Pancreas (tissue), 10 donors: ENCODE results near the gene GADL1. TPM values are rescaled to one million over a fixed set of nuclear protein-coding genes. Genes with fewer than 3 reads are reported as not detected.

Experiments
- ATAC-seq, 4 donors: fragments of 200-7000 bp; cut with Tn5 transposase; one replicate each; pipeline versions ENCODE4 v1.8.0 to v1.9.1; 2020; ENCODE audit warnings: mild to moderate bottlenecking in 4 of 4, moderate library complexity in 4 of 4
- DNase-seq, 6 donors: peaks; one replicate each; pipeline ENCODE4 v3.0.0-alpha.2; 2020
- FAIRE-seq: peaks from 2 replicates; lab custom pipeline; 2012; peaks lifted over from hg19 to GRCh38; lab: Jason Lieb, UNC
- H3K27ac ChIP-seq, 4 donors: fragments of 200-600 bp; sonication (generic); 1 replicate in 3 of 4; 2 replicates in 1 of 4; pipeline versions ENCODE4 v1.5.0 to v1.8.0; 2020
- H3K27me3 ChIP-seq, 4 donors: fragments of 200-600 bp; one replicate each; pipeline ENCODE4 v1.8.0; 2021
- H3K36me3 ChIP-seq, 3 donors: fragments of 200-600 bp; sonication (generic) in 1 of 3; one replicate each; pipeline versions ENCODE4 v1.5.0 to v1.8.0; 2020 to 2021
- H3K4me1 ChIP-seq, 3 donors: fragments of 200-600 bp; one replicate each; pipeline ENCODE4 v1.8.0; 2021
- H3K4me3 ChIP-seq, 4 donors: fragments of 200-600 bp; sonication (generic) in 2 of 4; one replicate each; pipeline versions ENCODE4 v1.5.0 to v1.8.0; 2020 to 2021
- H3K9me3 ChIP-seq, 4 donors: fragments of 200-600 bp; one replicate each; pipeline ENCODE4 v1.8.0; 2021
- CTCF ChIP-seq, 4 donors: fragments of 200-600 bp; sonication (generic) in 3 of 4; IDR thresholded peaks; one replicate each; pipeline versions ENCODE4 v1.5.0 to v1.8.0; 2021; ENCODE audit warnings: antibody characterized with exemption in 4 of 4
- WGBS, 2 donors: extraction: QIAGEN DNeasy Blood & Tissue Kit; methylation state at CpG; one replicate each; pipeline ENCODE4 v1.1.7; 2013; 5-methylcytosine and 5-hydroxymethylcytosine counted together
- intact Hi-C, 3 donors: fragments of 100-400 bp; cut with DNase I; formaldehyde crosslinking; loops; one replicate each; pipeline versions ENCODE4 v1.11.1 to v1.14.2; 2022
- polyA plus RNA-seq, 2 donors: library from polyadenylated mRNA; stranded (reverse); fragments of 200-250 nt; gene quantifications; one replicate each; pipeline ENCODE4 v1.2.3, GENCODE V29; 2013
- total RNA-seq, 6 donors: library from RNA; stranded (reverse); fragmentation: NEBNext Ultra II Directional in 4 of 6; extraction: Animal tissue kit (Norgen Biotek cat#: 25700) in 4 of 6; gene quantifications; one replicate each; pipeline versions ENCODE4 v1.2.1 to v1.2.4, GENCODE V29; 2021 to 2023
- donor health status: healthy with polysubstance abuse.
- donor health status: DM: no; HTN: no; CAD: no; lungs with moderate emphysema.
- donor health status: DM: no; HTN: no; CAD: no.
- donor health status: control.
- donor health status: control.
- donor health status: Bipolar disorder and iron deficiency.
- donor health status: DM: yes; HTN: yes; CAD: no.
- donor health status: DM: no; HTN: no; CAD: no.
- donor health status: DM: no; HTN: no; CAD: no.
- donor health status: DM: yes; HTN: yes; CAD: no.

GADL1 gene
- total and polyA plus RNA-seq, 8 donors, result 0.07 TPM; not detected in 7

DNA sequence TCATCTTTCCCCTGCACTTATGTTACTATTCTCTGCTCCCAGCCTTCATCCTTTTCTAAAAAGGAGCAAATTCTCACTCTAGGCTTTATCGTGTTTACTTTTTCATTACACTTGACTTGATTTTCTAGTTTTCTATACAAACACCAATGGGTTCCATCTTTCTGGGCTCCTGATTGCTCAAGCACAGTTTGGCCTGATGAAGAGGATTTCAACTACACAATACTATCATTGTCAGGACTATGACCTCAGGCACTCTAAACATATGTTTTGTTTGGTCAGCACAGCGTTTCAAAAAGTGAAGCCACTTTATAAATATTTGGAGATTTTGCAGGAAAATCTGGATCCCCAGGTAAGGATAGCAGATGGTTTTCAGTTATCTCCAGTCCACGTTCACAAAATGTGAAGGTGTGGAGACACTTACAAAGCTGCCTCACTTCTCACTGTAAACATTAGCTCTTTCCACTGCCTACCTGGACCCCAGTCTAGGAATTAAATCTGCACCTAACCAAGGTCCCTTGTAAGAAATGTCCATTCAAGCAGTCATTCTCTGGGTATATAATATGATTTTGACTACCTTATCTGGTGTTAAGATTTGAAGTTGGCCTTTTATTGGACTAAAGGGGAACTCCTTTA lies 201.8 kb downstream of the GADL1 start:
- no peaks in the 10 kb centered on the region for H3K9me3 ChIP-seq
- DNase-seq (no peak), FAIRE-seq (no peak), ATAC-seq (no peak)
- peaks cover 17 to 32% (median 20%) of the 10 kb centered on the region in 3 donors for H3K4me1 ChIP-seq
- no peak for TF ChIP-seq CTCF (IDR thresholded peaks at IDR 0.05)
- no peak overlapping the region for H3K27ac ChIP-seq
- H3K27me3 ChIP-seq, result no peaks in the 10 kb centered on the region
- WGBS, 2 donors, result 62 to 64% methylated on average over 3 of the region's 3 CpGs
- intact Hi-C loops, result loop anchor here in 1 of 3 donors (10.0 kb wide), 1 partner anchor 498 kb away; no protein-coding TSS in a partner anchor
- no peak overlapping the region for H3K4me3 ChIP-seq
- peaks cover 0 to 3% (median 0%) of the 10 kb centered on the region in 3 donors for H3K36me3 ChIP-seq

DNA sequence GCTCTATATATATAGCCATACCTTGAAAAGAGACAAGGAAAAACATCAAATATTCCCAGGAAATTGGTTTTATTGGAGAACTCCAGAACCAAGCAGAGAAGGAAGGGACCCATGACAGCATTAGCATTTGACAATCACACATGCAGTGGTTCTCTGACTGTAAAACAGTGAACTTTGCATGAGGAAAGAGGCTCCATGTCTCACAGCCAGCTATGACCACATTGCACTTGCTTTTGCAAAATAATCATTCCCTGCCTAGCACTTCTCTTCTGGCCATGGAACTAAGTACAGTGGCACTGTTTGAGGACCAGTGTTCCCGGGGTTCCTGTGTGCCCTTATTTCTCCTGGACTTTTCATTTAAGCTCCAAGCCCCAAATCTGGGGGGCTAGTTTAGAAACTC lies 202.5 kb downstream of the GADL1 start:
- WGBS, 2 donors, result 86 to 92% methylated on average over 1 of the region's 1 CpG
- peaks cover 0 to 3% (median 0%) of the 10 kb centered on the region in 3 donors for H3K36me3 ChIP-seq
- H3K9me3 ChIP-seq, result no peaks in the 10 kb centered on the region
- H3K4me3 ChIP-seq, result no peak overlapping the region
- no peaks in the 10 kb centered on the region for H3K27me3 ChIP-seq
- no peak overlapping the region for H3K27ac ChIP-seq
- ATAC-seq (peak in 1 of 4 donors; percentile 15), DNase-seq (no peak), FAIRE-seq (no peak)
- intact Hi-C loops, result loop anchor here in 1 of 3 donors (10.0 kb wide), 1 partner anchor 497 kb away; no protein-coding TSS in a partner anchor
- peaks cover 17 to 32% (median 20%) of the 10 kb centered on the region in 3 donors for H3K4me1 ChIP-seq
- no peak for TF ChIP-seq CTCF (IDR thresholded peaks at IDR 0.05)

GRCh38 chr3:30691249-30691880 lies 203.1 kb downstream of the GADL1 start:
- H3K27ac ChIP-seq, result no peak overlapping the region
- no peaks in the 10 kb centered on the region for H3K9me3 ChIP-seq
- H3K4me3 ChIP-seq, result no peak overlapping the region
- ATAC-seq (no peak), DNase-seq (peak in 1 of 6 donors; percentile 38), FAIRE-seq (no peak)
- H3K36me3 ChIP-seq, result peaks cover 0 to 3% (median 0%) of the 10 kb centered on the region in 3 donors
- H3K27me3 ChIP-seq, result no peaks in the 10 kb centered on the region
- WGBS, 2 donors, result 76 to 79% methylated on average over 10 of the region's 10 CpGs
- no peak for TF ChIP-seq CTCF (IDR thresholded peaks at IDR 0.05)
- intact Hi-C loops, result loop anchor here in 1 of 3 donors (10.0 kb wide), 1 partner anchor 497 kb away; no protein-coding TSS in a partner anchor
- peaks cover 12 to 27% (median 15%) of the 10 kb centered on the region in 3 donors for H3K4me1 ChIP-seq

- intact Hi-C loops, result loop anchor here in 1 of 3 donors (10.0 kb wide), 1 partner anchor 495 kb away; no protein-coding TSS in a partner anchor
- ATAC-seq (no peak), DNase-seq (no peak), FAIRE-seq (no peak)
- no peaks in the 10 kb centered on the region for H3K27me3 ChIP-seq
- no peak overlapping the region for H3K4me3 ChIP-seq
- no peak for TF ChIP-seq CTCF (IDR thresholded peaks at IDR 0.05)
- WGBS, 2 donors, result 79 to 83% methylated on average over 2 of the region's 2 CpGs
- H3K36me3 ChIP-seq, result peaks cover 0 to 3% (median 0%) of the 10 kb centered on the region in 3 donors
- H3K4me1 ChIP-seq, result peaks cover 10 to 25% (median 10%) of the 10 kb centered on the region in 3 donors
- H3K9me3 ChIP-seq, result no peaks in the 10 kb centered on the region
- H3K27ac ChIP-seq, result no peak overlapping the region
Observed at GRCh38 chr3:30690199-30690598, 204.3 kb downstream of the GADL1 start.
